GM18508 (cell line): Measurements from ENCODE around the gene NCK2.

Experiments
- ATAC-seq: cut with Tn5 transposase; IDR thresholded peaks from one replicate; pipeline ENCODE4 v1.9.1; 2021; ENCODE audit warnings: moderate number of reproducible peaks; ENCODE audit not compliant: insufficient read depth, unreplicated experiment

Gene NCK2

GRCh38 chr2:105734762-105735538, 9.8 kb upstream of the NCK2 start:
- ATAC-seq: no peak

- ATAC-seq: no peak
These were observed 8.6 kb upstream of the NCK2 start for GRCh38 chr2:105736145-105736544.

DNA sequence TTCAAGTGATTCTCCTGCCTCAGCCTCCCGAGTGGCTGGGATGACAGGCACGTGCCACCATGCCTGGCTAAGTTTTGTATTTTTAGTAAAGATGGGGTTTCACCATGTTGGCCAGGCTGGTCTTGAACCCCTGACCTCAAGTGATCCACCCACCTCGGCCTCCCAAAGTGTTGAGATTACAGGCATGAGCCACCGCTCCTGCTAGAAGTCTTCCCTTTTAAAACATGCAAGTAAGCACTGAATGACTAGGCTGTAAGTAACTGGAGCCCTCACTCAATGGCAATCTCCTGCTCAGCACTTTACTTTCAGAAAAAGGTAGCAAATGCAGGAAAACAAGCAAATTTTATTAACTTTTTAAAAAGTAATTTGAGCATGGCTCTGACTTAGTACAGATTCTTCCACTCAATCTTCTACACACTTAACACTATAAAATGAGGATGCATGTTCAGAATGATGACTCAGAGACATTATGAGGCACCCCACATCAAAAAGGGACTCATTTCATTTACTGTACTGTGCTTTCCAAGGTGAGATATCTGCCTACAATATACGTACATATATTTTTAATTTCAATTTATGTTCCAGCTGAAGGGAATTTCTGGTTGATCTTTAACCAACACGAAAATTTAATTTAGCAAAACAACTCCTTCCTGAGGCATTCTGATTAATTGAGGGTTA, 6.6 kb upstream of the NCK2 start:
- no peak for ATAC-seq

- no peak for ATAC-seq
These were observed 6.0 kb upstream of the NCK2 start for GRCh38 chr2:105738658-105739241.

DNA sequence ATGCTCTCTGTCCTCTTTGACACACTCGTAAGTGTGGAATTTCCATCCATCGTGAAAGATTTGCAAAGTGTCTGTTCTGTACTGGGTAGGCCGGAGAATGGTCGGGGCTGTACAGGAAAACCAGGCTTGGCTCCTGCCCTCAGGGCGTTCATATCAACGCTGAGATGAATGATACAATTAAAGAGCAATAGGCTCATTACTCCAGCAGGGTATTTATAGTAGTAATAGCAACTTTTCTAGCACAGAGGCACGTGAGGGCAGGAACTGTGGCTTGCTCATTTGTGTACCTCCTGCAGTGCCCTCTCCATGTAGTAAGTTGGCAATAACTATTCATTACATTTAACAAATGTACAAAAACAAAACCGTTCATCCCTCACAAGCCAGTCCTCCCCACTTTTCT, 5.3 kb upstream of the NCK2 start:
- ATAC-seq: no peak

GRCh38 chr2:105739944-105740530, 4.7 kb upstream of the NCK2 start:
- ATAC-seq: no peak

DNA sequence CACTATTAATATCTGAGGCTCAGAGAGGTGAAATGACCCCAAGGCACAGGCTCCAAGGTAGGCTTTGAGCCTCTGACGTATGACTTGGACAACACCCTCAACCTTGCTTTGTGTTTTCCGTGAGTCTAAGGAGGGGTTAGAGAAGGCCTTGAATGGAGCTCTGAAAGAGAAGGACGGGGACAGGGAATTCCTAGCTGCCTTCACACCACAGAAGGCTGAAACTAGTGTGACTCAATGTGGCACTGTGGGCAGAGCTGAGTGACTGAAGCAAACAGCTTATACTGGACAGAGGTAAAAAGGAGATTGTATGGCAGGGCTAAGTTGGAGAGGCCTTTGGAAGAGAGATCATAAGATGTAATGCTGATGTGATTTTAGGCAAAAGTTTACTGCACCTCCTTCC, 3.5 kb upstream of the NCK2 start:
- no peak for ATAC-seq

- ATAC-seq: no peak
These were observed 3.1 kb upstream of the NCK2 start for GRCh38 chr2:105741617-105742016.

DNA sequence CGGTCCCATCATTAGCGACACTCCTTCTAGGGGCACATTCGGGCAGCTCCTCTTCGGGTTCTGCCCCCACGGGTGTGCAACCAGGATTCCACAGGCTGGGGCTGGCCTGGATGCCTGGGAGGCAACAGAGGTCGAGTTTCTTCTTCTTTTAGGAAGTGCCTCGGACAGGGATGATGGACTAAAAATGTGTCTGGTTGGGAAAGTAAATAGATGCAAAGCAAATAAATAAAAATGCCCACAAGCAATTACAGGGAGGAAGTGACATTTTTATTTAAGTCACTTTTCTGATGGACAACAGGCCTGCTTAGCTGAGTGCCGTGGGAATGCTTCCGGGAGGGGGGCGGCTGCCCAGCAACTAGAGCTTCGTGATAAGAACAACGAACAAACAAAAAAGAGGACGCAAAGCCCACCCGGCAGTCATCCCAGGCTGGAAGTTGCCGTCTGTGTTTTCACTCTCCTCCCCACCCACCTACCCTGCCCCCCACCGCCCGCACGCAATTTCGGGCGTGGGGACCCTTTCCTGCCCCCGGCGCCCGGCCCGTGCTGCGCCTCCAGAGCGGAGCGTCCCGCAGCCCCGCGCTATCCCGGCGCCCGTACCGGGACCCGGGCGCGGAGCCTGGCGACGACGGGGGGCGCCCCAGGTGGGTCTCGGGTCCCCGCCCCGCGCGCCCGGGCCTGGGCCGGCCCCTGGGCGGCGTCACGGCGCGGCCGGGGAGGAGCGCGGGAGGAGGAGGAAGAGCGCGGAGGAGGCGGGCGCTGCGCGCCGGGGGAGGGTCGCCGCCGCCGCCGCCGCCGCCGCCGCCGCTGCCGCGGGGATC, 412 bp upstream of the NCK2 start:
- ATAC-seq: no peak

GRCh38 chr2:105746177-105747080, 1.7 kb downstream of the NCK2 start:
- ATAC-seq: peak; percentile 57

- no peak for ATAC-seq
These were observed 2.7 kb downstream of the NCK2 start for GRCh38 chr2:105747254-105747894.

DNA sequence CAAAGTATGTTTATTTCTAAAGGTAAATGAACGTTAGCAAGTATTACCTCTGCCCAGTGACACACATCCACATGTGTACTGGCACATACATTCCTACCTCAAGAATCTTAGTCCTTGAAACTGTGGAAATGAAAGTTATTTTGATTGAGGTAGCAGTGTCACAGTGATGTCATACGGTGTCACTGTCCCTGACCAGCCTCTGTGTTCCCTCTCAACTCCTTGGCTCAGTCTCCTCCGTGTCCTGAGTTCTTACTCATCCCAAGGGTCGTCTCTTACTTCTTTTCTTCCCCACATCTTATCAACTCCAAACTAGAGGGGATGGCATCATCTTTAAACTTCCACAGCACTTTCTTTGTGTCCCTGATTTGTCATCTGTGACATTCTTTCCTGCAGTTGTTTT, 3.3 kb downstream of the NCK2 start:
- no peak for ATAC-seq

DNA sequence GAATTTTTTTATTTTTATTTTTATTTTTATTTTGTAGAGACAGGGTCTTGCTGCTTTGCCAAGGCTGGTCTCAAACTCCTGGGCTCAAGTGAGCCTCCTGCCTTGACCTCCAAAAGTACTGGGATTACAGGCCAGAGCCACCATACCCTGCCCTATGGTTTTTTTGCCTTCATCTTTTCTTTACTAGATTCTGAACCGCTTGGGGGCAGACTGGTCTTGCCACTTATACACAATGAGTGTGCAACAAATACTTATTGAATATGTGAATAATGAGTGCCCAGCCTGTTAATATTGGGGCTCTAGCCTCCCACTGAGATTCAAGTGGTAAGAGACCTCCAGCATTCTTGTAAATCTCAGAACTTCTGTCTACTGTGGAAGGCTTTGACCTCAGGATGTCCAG, 3.9 kb downstream of the NCK2 start:
- no peak for ATAC-seq

DNA sequence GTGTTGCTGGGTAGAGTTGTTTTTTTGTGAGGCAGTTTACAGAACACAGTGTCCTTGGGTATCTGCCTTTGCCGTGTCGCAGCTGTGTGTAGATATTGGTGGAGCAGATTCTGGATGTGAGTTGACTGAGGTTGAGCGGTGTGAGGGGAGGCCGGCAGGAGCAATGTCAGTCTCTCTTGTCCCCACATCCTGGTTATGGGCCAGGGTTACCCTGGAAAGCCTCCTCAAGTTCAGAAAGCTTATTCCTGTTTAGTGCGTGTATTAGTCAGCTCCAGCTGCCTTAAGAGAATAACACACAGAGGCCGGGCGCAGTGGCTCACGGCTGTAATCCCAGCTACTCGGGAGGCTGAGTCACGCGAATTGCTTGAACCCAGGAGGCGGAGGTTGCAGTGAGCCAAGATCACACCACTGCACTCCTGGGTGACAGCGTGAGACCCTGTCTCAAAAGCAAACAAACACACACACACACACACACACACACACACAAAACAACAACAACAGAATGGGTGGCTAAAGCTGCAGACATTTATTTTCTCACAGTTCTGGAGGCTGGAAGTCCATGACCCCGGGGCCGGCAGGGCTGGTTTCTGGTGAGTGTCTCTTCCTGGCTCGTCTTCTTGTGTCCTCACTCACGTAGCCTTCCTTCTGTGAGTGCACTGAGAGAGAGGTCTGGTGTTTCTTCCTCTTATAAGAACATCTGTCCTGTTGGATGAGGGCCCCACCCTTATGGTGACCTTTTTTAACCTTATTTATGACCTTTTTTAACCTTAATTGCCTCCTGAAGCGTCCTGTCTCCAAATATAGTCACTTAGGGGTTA, 5.1 kb downstream of the NCK2 start:
- no peak for ATAC-seq

DNA sequence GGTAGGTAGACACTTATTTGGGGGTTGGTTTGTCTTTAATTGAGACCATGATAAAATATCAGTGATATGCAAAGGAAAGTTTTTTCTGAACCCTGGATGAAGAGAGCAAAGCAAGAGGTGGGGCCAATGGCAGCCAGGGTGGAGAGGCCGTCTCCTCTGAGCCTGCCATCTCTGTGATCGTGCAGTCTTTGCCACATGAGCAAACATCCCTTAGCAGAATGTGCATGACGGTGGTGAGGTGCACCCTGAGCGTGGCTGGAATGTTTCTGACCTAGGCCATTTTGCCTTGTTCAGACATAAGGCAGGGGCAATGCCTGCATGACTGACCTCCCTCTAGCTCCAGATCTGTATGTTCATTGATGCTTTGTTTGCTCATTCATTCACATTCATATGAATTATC, 6.0 kb downstream of the NCK2 start:
- ATAC-seq: no peak

GRCh38 chr2:105751272-105751671, 6.6 kb downstream of the NCK2 start:
- no peak for ATAC-seq

GRCh38 chr2:105752691-105753358, 8.1 kb downstream of the NCK2 start:
- no peak for ATAC-seq

GRCh38 chr2:105753380-105753779, 8.7 kb downstream of the NCK2 start:
- no peak for ATAC-seq
